CD14-positive monocyte (primary cell): ENCODE results near the gene GRK5. TPM values are rescaled to one million over a fixed set of nuclear protein-coding genes. Genes with fewer than 3 reads are reported as not detected.
A peak's percentile ranks its signal among the peaks of the same experiment; 100 is the strongest.

ENCODE experiments used
- DNase-seq, 3 donors: peaks; one replicate each; pipeline ENCODE4 v3.0.0-alpha.2; 2011 to 2022
- H2AFZ ChIP-seq: 2 replicates; pipeline ENCODE4 v1.6.0; 2012; ENCODE audit warnings: mild to moderate bottlenecking, low read depth, low read length, inconsistent platforms; ENCODE audit not compliant: insufficient read depth, poor library complexity, severe bottlenecking
- H3K27ac ChIP-seq, 2 donors: 1 replicate in 1 of 2; 2 replicates in 1 of 2; pipeline ENCODE4 v1.5.1; 2012 to 2013; ENCODE audit warnings: low read length in 2 of 2, control low read depth in 1 of 2, inconsistent platforms in 1 of 2, low read depth in 1 of 2, mild to moderate bottlenecking in 1 of 2
- H3K27me3 ChIP-seq, 2 donors: one replicate each; pipeline versions ENCODE4 v1.6.0 to v1.6.1; 2011 to 2013; ENCODE audit warnings: low read length in 2 of 2; ENCODE audit not compliant: control insufficient read depth in 2 of 2, insufficient read depth in 2 of 2
- H3K36me3 ChIP-seq, 2 donors: replicated peaks in 1 of 2; 1 replicate in 1 of 2; 2 replicates in 1 of 2; pipeline versions ENCODE4 v1.5.1 to v1.6.1; 2012 to 2013; ENCODE audit warnings: low read length in 2 of 2, control low read depth in 1 of 2, inconsistent platforms in 1 of 2, mild to moderate bottlenecking in 1 of 2; ENCODE audit not compliant: insufficient read depth in 2 of 2, control insufficient read depth in 1 of 2
- H3K4me1 ChIP-seq, 2 donors: 1 replicate in 1 of 2; 2 replicates in 1 of 2; pipeline versions ENCODE4 v1.5.1 to v1.6.1; 2012 to 2013; ENCODE audit warnings: low read length in 2 of 2, control low read depth in 1 of 2, inconsistent platforms in 1 of 2, mild to moderate bottlenecking in 1 of 2, moderate library complexity in 1 of 2; ENCODE audit not compliant: insufficient read depth in 2 of 2, control insufficient read depth in 1 of 2
- H3K4me2 ChIP-seq: replicated peaks from 2 replicates; pipeline ENCODE3; 2012; ENCODE audit warnings: low read length, moderate library complexity, mild to moderate bottlenecking; ENCODE audit not compliant: poor library complexity, severe bottlenecking; ENCODE audit errors: extremely low read depth
- H3K4me3 ChIP-seq, 3 experiments: fragments of 200-600 bp in 1 of 3; sonication (generic) in 1 of 3; replicated peaks in 1 of 3; 1 replicate in 2 of 3; 2 replicates in 1 of 3; pipeline ENCODE4 v1.5.1; 2011 to 2013; ENCODE audit warnings: low read length in 3 of 3, mild to moderate bottlenecking in 3 of 3, control low read depth in 2 of 3, low read depth in 2 of 3, inconsistent platforms in 1 of 3, moderate library complexity in 1 of 3
- H3K79me2 ChIP-seq: 2 replicates; pipeline ENCODE4 v1.6.0; 2012; ENCODE audit warnings: mild to moderate bottlenecking, control low read depth, inconsistent platforms, low read length, moderate library complexity; ENCODE audit not compliant: insufficient read depth
- H3K9ac ChIP-seq: 2 replicates; pipeline ENCODE4 v1.6.0; 2017; ENCODE audit warnings: low read length, mild to moderate bottlenecking; ENCODE audit not compliant: insufficient read depth, poor library complexity, severe bottlenecking
- H3K9me3 ChIP-seq, 2 donors: replicated peaks in 1 of 2; 1 replicate in 1 of 2; 2 replicates in 1 of 2; pipeline versions ENCODE4 v1.5.1 to v1.6.1; 2012 to 2013; ENCODE audit warnings: low read length in 2 of 2, control low read depth in 1 of 2; ENCODE audit not compliant: control insufficient read depth in 1 of 2, insufficient read depth in 1 of 2
- H4K20me1 ChIP-seq: 2 replicates; pipeline ENCODE4 v1.6.0; 2012; ENCODE audit warnings: mild to moderate bottlenecking, low read length, control low read depth, moderate library complexity; ENCODE audit not compliant: insufficient read depth
- H3K27ac Mint-ChIP-seq, 7 donors: one replicate each; pipeline ENCODE4 v1.8.0; 2020; ENCODE audit warnings: mild to moderate bottlenecking in 7 of 7, mixed read lengths in 7 of 7, moderate library complexity in 6 of 7, inconsistent platforms in 2 of 7
- H3K27me3 Mint-ChIP-seq, 3 donors: one replicate each; pipeline ENCODE4 v1.8.0; 2021 to 2022; ENCODE audit warnings: low read depth in 3 of 3, mild to moderate bottlenecking in 3 of 3, mixed read lengths in 3 of 3, moderate library complexity in 3 of 3, inconsistent platforms in 1 of 3
- H3K36me3 Mint-ChIP-seq, 2 donors: one replicate each; pipeline ENCODE4 v1.8.0; 2020; ENCODE audit warnings: mixed read lengths in 2 of 2, inconsistent platforms in 1 of 2, mild to moderate bottlenecking in 1 of 2
- H3K4me1 Mint-ChIP-seq: one replicate; pipeline ENCODE4 v1.8.0; 2020; ENCODE audit warnings: mild to moderate bottlenecking, mixed read lengths
- H3K4me3 Mint-ChIP-seq, 2 donors: one replicate each; pipeline ENCODE4 v1.8.0; 2020; ENCODE audit warnings: mild to moderate bottlenecking in 2 of 2, mixed read lengths in 2 of 2, moderate library complexity in 1 of 2
- H3K9me3 Mint-ChIP-seq, 7 donors: one replicate each; pipeline ENCODE4 v1.8.0; 2020 to 2022; ENCODE audit warnings: mixed read lengths in 7 of 7, mild to moderate bottlenecking in 6 of 7, moderate library complexity in 6 of 7, inconsistent platforms in 2 of 7
- WGBS: methylation state at CpG from one replicate; pipeline ENCODE4 v1.1.5; 2013; ENCODE audit warnings: missing lambda C conversion rate; ENCODE audit not compliant: insufficient coverage; 5-methylcytosine and 5-hydroxymethylcytosine counted together
- intact Hi-C, 2 donors: fragments of 100-400 bp; cut with micrococcal nuclease; formaldehyde crosslinking; loops; one replicate each; pipeline versions ENCODE4 v1.15.0 to v1.15.1; 2023
- polyA plus RNA-seq, 3 donors: library from polyadenylated mRNA; depleted of rRNA in 1 of 3; unstranded in 2 of 3; stranded (reverse) in 1 of 3; fragments of 300-500 nt in 2 of 3; fragments of >200 nt in 1 of 3; fragmentation: Illumina TruSeq in 2 of 3; gene quantifications; 1 replicate in 2 of 3; 2 replicates in 1 of 3; pipeline ENCODE4 v1.2.3, GENCODE V29; 2012 to 2021
- TF ChIP-seq, protein P1 (sequence below): fragments of 200-600 bp; IDR thresholded peaks from one replicate; pipeline ENCODE4 v1.8.0; 2022; ENCODE audit warnings: antibody characterized with exemption, mild to moderate bottlenecking

The GRK5 gene
- polyA plus RNA-seq, 3 donors, result 1.2 to 6.5 (median 2.8) TPM

DNA sequence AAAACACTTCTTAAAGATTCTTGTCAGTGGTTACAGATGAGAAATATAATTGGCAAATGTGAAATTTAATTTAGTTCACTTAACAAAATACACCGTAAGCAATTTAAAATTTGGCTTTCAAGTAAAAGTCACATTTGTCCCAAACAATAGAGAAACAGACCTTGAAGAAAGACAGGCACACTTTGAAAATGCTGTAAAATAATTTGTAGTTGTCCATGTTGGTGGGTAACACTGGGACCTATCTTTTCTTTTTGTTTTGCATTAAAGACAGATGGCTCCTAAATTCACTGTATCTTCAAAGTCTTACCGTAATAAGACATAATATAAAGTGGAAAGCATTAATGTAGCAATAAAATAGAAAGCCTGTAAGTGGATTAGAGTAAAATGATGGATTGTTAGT is 3.3 kb downstream of the GRK5 start:
- no peak for DNase-seq
- TF ChIP-seq, protein P1, sequence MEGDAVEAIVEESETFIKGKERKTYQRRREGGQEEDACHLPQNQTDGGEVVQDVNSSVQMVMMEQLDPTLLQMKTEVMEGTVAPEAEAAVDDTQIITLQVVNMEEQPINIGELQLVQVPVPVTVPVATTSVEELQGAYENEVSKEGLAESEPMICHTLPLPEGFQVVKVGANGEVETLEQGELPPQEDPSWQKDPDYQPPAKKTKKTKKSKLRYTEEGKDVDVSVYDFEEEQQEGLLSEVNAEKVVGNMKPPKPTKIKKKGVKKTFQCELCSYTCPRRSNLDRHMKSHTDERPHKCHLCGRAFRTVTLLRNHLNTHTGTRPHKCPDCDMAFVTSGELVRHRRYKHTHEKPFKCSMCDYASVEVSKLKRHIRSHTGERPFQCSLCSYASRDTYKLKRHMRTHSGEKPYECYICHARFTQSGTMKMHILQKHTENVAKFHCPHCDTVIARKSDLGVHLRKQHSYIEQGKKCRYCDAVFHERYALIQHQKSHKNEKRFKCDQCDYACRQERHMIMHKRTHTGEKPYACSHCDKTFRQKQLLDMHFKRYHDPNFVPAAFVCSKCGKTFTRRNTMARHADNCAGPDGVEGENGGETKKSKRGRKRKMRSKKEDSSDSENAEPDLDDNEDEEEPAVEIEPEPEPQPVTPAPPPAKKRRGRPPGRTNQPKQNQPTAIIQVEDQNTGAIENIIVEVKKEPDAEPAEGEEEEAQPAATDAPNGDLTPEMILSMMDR, result no peak
- Mint-ChIP-seq H3K27me3 (peaks cover 3 to 16% (median 16%) of the 10 kb centered on the region in 3 donors), H3K9me3 (peaks cover 0 to 1% (median 0%) of the 10 kb centered on the region in 7 donors), H3K27ac (no peak overlapping the region), H3K4me3 (no peak overlapping the region), H3K36me3 (peaks cover 6 to 7% of the 10 kb centered on the region in 2 donors), H3K4me1 (peaks cover 64% of the 10 kb centered on the region)
- Histone ChIP-seq H3K27me3 (no peaks in the 10 kb centered on the region), H3K9me3 (no peaks in the 10 kb centered on the region), H3K4me1 (peaks cover 53 to 70% of the 10 kb centered on the region in 2 donors), H3K27ac (no peak overlapping the region), H3K36me3 (peaks cover 0 to 4% of the 10 kb centered on the region in 2 donors), H3K9ac (no peak overlapping the region), H3K79me2 (peaks cover 14% of the 10 kb centered on the region), H4K20me1 (no peaks in the 10 kb centered on the region), H3K4me2 (no peak overlapping the region), H3K4me3 (no peak overlapping the region), H2AFZ (no peak overlapping the region)
- no CpG with 5 or more reads among the region's 2 CpGs for WGBS
- intact Hi-C loops, result no loop called here

DNA sequence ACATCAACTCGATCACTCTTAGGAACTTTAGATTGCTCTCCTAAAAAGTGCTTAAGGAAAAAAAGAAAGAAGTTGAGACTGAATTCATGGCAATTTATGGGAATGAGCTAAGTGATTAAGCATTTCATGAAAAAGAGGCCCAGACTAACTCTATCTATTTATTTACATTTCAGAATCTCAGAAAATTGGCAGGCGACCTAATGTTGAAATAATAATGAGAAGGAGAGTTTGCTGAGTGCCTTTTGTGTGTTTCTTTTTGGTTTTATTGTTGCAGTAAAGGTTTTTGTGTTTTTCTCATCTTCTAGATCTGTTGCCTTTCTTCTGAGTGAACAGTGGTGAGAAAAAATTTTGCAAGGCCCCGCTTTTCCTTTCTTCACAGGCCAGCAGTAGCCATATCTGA is 3.8 kb downstream of the GRK5 start:
- Mint-ChIP-seq H3K4me1 (peaks cover 64% of the 10 kb centered on the region), H3K4me3 (no peak overlapping the region), H3K27me3 (peaks cover 3 to 16% (median 16%) of the 10 kb centered on the region in 3 donors), H3K36me3 (peaks cover 6 to 7% of the 10 kb centered on the region in 2 donors), H3K27ac (peak overlapping the region in 1 of 7 donors; percentile 42), H3K9me3 (peaks cover 0 to 1% (median 0%) of the 10 kb centered on the region in 7 donors)
- TF ChIP-seq, protein P1, result no peak
- no peak overlapping the region for H3K4me2 ChIP-seq
- no peak overlapping the region for H3K4me3 ChIP-seq
- H4K20me1 ChIP-seq, result no peaks in the 10 kb centered on the region
- H3K9me3 ChIP-seq, result no peaks in the 10 kb centered on the region
- H3K79me2 ChIP-seq, result peaks cover 16% of the 10 kb centered on the region
- no peak for DNase-seq
- intact Hi-C loops, result no loop called here
- H2AFZ ChIP-seq, result no peak overlapping the region
- H3K36me3 ChIP-seq, result peaks cover 0 to 4% of the 10 kb centered on the region in 2 donors
- H3K27ac ChIP-seq, result no peak overlapping the region
- no CpG with 5 or more reads among the region's 3 CpGs for WGBS
- no peak overlapping the region for H3K9ac ChIP-seq
- H3K27me3 ChIP-seq, result no peaks in the 10 kb centered on the region
- peaks cover 48 to 67% of the 10 kb centered on the region in 2 donors for H3K4me1 ChIP-seq
